DND-41 (cell line): ENCODE results near the gene PI16.

Experiments
- CTCF ChIP-seq: IDR thresholded peaks from 2 replicates; pipeline ENCODE4 v1.5.1; 2012; ENCODE audit warnings: borderline replicate concordance, low read length, moderate library complexity, mild to moderate bottlenecking; ENCODE audit not compliant: poor library complexity, severe bottlenecking; ENCODE audit errors: extremely low read depth
- EZH2 ChIP-seq: IDR thresholded peaks from 3 replicates; pipeline ENCODE4 v1.6.1; 2012; ENCODE audit warnings: borderline replicate concordance, low read depth, mild to moderate bottlenecking, moderate library complexity, low read length, inconsistent platforms; ENCODE audit not compliant: severe bottlenecking

GRCh38 chr6:36959555-36960250, 5.2 kb downstream of the PI16 start:
- TF ChIP-seq CTCF (no peak), EZH2 (no peak)
